ENCODE data around the gene SLC17A7.

The SLC17A7 gene

GRCh38 chr19:49428547-49429451 lies 12.5 kb downstream of the SLC17A7 start:
- peaks cover 9% of the 10 kb centered on the region for H3K9me3 Mint-ChIP-seq
- H3K36me3 Mint-ChIP-seq (ENCODE audit: low read depth) = peaks cover 4% of the 10 kb centered on the region
- H3K4me1 Mint-ChIP-seq = peaks cover 20% of the 10 kb centered on the region
- H3K4me3 Mint-ChIP-seq = peak overlapping the region; percentile 49 to 69 (median 64)
- TF ChIP-seq CTCF (IDR thresholded peaks at IDR 0.05; ENCODE audit: unreplicated experiment in 3 of 3) = no peak
- H3K27ac Mint-ChIP-seq = no peak overlapping the region
- H3K27me3 Mint-ChIP-seq (ENCODE audit: low read depth) = peaks cover 98% of the 10 kb centered on the region

GRCh38 chr19:49427855-49428546 lies 13.3 kb downstream of the SLC17A7 start:
- H3K27me3 Mint-ChIP-seq (ENCODE audit: low read depth) = peaks cover 98% of the 10 kb centered on the region
- H3K4me3 Mint-ChIP-seq = peak overlapping the region; percentile 64 to 71 (median 68)
- no peak overlapping the region for H3K27ac Mint-ChIP-seq
- no peak for TF ChIP-seq CTCF (IDR thresholded peaks at IDR 0.05; ENCODE audit: unreplicated experiment in 3 of 3)
- H3K4me1 Mint-ChIP-seq = peaks cover 25% of the 10 kb centered on the region
- peaks cover 7% of the 10 kb centered on the region for H3K9me3 Mint-ChIP-seq
- no peaks in the 10 kb centered on the region for H3K36me3 Mint-ChIP-seq (ENCODE audit: low read depth)

- H3K36me3 Mint-ChIP-seq (ENCODE audit: low read depth) = no peaks in the 10 kb centered on the region
- H3K27me3 Mint-ChIP-seq (ENCODE audit: low read depth) = peaks cover 98% of the 10 kb centered on the region
- peaks cover 7% of the 10 kb centered on the region for H3K9me3 Mint-ChIP-seq
- peaks cover 30% of the 10 kb centered on the region for H3K4me1 Mint-ChIP-seq
- no peak overlapping the region for H3K27ac Mint-ChIP-seq
- no peak for TF ChIP-seq CTCF (IDR thresholded peaks at IDR 0.05; ENCODE audit: unreplicated experiment in 3 of 3)
- peak overlapping the region; percentile 7 to 34 (median 32) for H3K4me3 Mint-ChIP-seq
Measured at GRCh38 chr19:49427339-49427738, 14.0 kb downstream of the SLC17A7 start.

GRCh38 chr19:49425922-49426592 lies 15.3 kb downstream of the SLC17A7 start:
- peak overlapping the region in 1 of 3 experiments; percentile 59 for H3K4me3 Mint-ChIP-seq
- no peak for TF ChIP-seq CTCF (IDR thresholded peaks at IDR 0.05; ENCODE audit: unreplicated experiment in 3 of 3)

GRCh38 chr19:49425178-49425577 lies 16.1 kb downstream of the SLC17A7 start, which contains the start of gene GFY:
Gene GFY, plus strand, starts transcription at chr19:49425388. Its CDS starts 1,043 bp downstream, at chr19:49426431.
- peaks cover 100% of the 10 kb centered on the region for H3K27me3 Mint-ChIP-seq (ENCODE audit: low read depth)
- no peak within 1 kb of the TSS for H3K27ac Mint-ChIP-seq
- no peak for TF ChIP-seq CTCF (IDR thresholded peaks at IDR 0.05; ENCODE audit: unreplicated experiment in 3 of 3)

More at GRCh38 chr19:49425922-49426592, 15.3 kb downstream of the SLC17A7 start:
- Mint-ChIP-seq H3K9me3 (peaks cover 7% of the 10 kb centered on the region), H3K36me3 (ENCODE audit: low read depth) (no peaks in the 10 kb centered on the region), H3K27me3 (ENCODE audit: low read depth) (peaks cover 100% of the 10 kb centered on the region), H3K4me1 (peaks cover 40% of the 10 kb centered on the region), H3K27ac (no peak overlapping the region)

More at GRCh38 chr19:49425178-49425577, 16.1 kb downstream of the SLC17A7 start, which contains the start of gene GFY:
- no peaks in the 10 kb centered on the region for H3K36me3 Mint-ChIP-seq (ENCODE audit: low read depth)
- H3K9me3 Mint-ChIP-seq = peaks cover 7% of the 10 kb centered on the region
- peaks cover 46% of the 10 kb centered on the region for H3K4me1 Mint-ChIP-seq
- peak within 1 kb of the TSS in 1 of 3 experiments; percentile 7 for H3K4me3 Mint-ChIP-seq

Measured in nephron (organoid).